Hypothalamus (tissue), 51 donors: ENCODE measurements around the gene CYBRD1.
"Not testable (repeated sequence)": the region's sequence is repeated elsewhere in the genome, so short reads cannot be mapped to it uniquely, and the experiment has no call there.

Experiments used
- DNase-seq, 51 donors: peaks; one replicate each; lab custom pipeline; 2025; lab: John Stamatoyannopoulos, UW

The CYBRD1 gene

DNA sequence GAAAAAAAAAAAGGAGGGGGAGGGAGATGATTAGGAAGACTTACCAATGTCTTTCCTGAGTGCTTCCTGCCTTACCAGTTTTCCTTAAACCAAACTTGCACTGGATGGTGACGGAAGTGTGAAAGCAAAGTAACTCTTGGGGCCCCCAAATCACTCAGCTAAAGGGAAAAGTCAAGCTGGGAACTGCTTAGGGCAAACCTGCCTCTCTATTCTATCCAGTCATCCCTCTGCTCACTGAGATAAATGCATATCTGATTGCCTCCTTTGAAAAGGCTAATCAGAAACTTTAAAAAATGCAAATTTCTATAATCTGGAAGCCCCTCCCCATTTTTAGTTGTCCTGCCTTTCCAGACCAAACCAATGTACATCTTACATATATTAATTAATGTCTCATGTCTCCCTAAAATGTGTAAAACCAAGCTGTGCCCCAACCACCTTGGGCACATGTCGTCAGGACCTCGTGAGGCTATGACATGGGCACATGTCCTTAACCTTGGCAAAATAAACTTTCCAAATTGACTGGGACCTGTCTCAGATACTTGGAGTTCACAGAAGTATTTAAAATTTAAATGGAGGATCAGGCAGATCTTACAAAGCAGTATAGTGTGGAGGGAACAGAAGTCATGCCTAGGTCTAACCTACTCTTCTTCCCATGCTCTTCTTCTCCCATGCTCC lies 7.2 kb upstream of the CYBRD1 start:
- no peak for DNase-seq

DNA sequence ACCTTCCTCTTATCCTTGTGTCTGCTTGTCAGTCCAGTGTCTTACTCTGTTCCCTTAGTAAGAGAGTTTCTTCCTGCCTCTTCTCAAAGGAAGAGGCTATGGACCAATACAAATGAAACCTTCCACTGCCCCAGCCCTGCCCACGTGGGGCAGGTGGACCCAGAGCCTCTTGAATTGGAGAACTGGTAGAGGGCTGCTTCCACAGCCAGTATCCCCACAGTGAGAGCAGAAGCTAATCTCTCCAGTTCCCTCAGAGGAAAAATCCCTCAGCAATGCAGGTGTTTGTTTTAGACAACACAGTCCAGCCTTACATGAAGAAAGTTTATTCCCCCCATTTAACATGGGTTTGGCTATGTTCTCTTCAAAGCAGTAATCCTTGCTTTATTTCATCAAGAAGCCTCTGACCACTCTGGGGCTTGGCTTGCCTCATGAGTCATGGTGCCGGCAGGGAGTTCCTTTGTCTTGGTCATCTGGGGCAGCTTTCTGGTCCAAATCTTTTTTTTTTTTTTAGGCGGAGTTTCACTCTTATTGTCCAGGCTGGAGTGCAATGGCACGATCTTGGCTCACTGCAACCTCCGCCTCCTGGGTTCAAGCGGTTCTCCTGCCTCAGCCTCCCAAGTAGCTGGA lies 6.5 kb upstream of the CYBRD1 start:
- DNase-seq, result no peak

DNA sequence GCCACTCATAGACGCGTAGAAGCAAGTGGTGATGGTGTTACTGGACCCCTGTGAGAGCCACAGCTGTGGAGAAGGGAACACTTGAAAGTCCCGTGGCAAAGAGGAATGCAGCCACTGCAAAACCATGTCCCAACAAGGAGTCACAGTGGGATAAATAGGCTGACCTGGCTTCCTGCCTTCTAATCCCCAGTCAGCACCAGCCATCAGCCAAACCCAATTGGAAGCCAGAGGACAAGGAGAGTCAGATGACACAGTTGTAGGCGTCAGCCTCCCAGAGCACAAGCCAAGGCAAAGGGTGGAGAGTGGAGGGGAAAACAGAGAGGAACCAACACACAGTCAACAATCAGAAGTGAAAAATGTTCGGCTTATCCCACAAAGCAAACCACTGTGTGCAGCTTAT lies 5.5 kb upstream of the CYBRD1 start:
- no peak for DNase-seq

DNA sequence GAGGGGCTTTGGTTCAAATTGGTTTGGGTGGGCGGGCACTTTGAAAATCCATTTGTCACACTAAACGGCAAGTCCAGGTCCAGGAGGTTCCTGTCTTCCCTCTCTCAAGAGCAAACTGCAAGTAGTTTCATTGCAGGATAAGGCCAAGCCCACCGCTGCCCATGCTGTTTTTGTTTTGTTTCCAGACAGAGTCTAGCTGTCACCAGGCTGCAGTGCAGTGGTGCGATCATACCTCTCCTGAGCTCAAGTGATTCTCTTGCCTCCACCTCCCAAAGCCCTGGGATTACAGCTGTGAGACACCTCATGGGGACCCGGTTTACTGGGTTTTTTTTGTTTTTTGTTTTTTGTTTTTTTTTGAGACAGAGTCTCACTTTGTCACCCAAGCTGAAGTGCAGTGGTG lies 1.8 kb upstream of the CYBRD1 start:
- DNase-seq, result no peak

DNA sequence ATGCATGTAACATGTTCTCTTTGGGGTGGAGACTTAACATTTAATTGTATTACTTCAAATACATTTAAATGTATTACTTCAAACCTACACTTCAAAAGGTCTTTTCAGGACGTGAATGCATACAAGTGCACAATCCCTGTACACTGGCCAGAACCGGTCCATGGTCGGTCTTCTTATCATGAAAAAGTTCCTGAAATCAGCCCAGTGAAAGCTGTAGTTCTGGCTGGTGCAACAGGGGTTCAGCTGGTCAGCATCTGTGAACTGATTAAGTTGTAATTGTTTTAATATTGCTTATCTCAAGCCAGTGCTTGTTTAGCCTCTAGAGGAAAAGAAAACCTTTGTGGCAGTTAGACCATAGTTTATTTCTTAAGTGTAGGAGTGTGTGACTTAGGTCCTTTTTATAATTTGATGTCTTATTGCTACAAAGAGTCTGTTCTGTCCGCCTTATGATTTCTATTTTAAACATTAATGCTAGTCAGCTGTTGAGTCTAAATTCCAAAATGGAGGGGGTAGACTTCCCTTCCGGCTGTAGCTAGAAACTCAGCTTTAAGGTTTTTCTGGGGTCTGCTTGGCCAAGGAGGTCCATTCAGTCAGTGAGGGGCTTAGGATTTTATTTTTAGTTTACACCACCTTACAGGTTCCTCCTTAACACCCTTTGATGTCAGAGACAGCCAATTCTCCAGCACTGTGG lies 768 bp upstream of the CYBRD1 start:
- peak in 1 of 51 donors; percentile 39 for DNase-seq

DNA sequence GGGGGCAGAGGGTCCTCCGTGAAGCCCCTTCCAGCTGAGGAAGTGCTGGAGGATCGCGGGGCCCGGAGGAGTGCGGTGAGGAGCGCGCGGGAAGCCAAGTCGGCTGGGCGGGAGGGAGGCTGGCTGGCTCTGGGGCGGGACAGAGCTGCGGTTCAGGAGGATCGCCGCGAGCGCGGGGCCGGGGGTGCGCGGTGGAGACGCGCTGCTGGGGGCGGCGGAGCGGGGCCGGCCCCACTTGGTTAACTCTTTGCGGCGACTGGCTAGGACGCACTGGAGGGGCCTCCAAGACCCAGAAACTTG lies 464 bp downstream of the CYBRD1 start:
- DNase-seq, result peak in 28 of 51 donors; percentile 16 to 82 (median 50)

DNA sequence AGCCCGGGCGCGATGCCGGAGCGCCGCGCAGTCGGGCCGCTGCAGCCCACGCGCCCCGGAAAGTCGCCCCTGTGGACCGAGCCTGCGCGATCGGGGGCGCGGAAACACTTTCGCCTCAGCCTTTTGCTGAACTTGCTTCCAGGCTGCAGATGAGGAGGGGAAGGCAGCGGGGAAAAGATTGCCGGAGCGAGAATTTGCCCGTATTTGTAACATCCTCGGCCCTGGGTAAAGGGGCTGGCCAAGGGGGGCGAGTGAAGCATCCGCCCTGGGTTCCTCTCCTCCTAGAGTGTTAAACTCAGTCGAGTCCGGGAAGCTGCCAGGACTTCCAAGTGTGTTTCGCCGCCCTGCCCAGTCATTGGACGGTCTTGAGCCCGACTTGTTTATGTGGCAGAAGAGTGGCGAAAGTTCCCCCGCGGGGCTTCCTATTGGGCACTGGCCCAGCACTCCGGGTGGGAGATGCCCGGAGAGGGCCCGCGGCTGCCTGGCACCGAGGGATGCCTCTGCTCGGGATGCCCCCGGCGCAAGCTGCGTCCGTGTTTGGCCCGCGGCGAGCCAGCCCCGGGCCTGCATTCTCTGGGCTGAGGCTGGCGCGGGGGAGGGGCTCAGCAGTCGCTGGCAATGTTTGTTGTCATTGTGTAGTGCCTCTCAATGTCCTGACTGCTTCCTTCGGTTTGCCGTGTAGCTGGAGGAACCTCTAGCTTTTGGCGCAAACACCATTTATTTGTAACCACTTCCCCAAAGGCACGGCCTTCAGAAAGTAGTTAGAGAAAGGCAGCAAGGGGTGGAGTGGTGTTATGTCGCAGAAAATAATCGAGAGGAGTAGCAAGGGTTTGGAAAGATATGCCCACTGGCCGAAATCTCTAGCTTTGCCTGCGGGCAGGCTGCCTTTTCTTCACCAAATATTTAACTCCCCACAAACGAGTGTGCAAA lies 1.1 kb downstream of the CYBRD1 start:
- peak; percentile 5 to 97 (median 75) for DNase-seq

DNA sequence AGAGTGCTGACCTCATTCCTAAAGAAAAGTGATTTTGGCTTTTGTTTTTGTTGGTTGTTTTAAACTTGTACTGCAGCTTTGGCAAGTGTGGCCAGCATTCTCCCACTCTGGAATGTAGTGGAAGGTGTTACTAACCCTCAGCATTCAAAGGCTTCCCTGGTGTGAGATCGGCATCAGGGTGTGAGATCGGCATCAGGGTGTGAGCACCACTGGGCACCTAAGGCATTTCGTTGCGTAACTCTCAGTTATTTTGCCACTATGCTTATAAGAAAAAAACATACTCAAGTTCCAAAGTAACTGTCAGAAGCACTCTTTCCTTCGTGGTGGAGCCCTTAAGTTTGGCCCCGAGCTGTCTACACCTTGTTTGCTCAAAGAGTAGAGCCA lies 1.7 kb downstream of the CYBRD1 start:
- DNase-seq, result no peak

DNA sequence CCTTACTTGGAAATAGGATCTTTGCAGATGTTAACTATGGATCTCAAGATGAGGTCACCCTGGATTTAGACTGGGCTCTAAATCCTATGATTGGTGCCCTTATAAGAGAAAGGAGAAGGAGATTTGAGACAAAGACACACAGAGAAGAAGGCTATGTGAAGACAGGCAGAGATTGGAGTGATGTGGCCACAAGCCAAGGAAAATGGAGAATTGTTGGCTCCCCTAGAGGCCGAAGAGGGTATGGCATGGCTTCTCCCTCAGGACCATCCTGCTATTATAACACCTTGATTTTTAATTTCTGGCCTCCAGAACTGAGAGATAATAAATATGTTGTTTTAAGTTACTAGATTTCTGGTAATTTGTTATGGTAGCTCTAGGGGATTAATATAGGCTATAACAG lies 7.6 kb downstream of the CYBRD1 start:
- no peak for DNase-seq

DNA sequence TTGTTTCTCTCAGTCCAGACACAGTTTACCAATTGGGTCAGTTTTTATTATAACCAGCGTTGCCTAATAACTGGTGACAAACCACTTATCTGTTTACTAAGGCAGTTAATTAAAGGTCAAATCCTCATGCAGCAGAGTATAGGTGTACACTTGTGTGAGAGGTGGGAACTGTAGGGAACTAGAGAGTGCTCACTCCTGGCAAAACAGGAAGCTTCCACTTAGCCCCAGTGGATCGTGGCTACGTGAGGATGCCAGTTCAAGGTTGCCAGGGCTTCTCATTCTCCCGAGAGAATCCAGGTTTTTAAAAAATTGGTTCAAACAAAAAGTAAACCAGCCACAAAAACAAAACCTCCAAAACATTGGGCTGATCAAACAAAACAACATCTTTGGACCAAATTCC lies 8.1 kb downstream of the CYBRD1 start:
- DNase-seq, result no peak

DNA sequence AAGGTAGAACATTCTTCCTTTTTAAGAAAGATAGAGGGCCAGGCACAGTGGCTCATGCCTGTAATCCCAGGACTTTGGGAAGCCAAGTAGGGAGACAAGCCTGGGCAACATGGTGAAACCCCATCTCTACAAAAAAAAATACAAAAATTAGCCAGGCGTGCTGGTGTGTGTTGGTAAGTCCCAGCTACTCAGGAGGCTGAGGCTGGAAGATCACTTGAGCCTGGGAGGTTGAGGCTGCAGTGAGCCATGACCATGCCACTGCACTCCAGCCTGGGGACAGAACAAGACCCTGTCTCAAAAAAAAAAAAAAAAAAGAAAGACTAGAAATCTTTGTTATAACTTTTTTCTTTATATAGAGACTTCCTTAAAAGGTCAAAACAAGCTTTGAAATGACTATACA lies 8.6 kb downstream of the CYBRD1 start:
- DNase-seq, result not testable (repeated sequence)

DNA sequence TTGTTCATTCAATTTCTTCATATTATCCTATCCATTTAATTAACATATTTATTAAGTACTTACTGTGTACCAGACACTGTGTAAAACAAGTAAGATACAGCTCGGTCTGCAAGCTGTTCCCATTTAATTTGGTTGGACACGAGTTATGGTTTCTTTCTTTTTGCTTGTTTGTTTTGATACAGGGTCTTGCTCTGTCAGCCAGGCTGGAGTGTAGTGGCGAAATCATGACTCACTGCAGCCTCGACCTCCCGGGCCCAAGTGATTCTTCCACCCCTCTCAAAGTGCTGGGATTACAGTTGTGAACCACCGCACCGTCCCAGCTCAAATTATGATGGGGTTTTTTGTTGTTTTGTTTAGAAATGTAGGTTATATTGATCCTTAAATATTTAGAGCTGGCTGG lies 9.0 kb downstream of the CYBRD1 start:
- peak in 6 of 51 donors; percentile 3 to 19 (median 10) for DNase-seq

DNA sequence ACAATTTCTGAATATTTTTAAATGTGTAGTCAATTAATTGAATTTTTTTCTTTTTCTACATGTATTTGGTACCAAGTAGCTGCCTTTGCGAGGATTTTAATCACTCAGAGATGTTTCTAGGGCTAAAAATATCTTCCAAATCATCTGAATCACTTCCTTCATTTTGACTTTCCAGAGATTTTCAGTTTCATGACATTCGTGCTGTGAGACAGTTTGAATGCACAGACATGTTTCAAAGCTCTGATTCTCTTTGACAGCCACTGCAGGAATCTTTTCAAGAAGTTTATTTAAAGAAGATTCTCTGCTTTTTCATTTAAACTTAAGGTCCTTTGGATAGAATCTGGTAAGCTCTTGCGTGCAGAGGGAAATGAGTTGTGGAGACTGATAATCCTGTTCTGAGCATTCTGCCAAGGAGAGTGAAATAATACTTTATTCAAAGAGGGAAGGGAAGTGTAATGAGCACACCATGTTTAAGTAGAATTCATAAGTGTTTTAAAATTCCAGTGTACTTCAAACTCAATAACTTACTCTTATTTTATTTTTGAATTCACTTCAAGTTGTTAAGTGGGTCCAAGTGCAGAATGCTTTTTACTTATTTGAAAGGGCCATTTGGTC lies 9.7 kb downstream of the CYBRD1 start:
- no peak for DNase-seq

DNA sequence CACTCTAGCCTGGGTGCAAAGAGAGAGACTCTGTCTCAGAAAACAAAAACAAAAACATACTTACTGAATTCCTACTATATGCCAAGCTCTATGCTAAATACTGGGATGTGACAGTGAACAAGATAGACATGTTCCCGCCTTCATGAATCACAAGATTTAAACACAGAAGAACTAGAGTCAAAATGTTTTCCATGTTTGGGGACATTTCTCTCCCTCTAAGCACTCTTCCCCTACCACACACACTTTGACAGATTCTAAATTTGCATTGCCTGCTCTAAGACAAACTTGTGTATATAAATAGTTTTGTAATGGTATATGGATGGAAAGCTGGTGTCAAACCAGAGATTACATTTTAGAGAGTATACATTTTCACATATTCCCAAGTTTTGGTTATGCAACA lies 11.1 kb downstream of the CYBRD1 start:
- no peak for DNase-seq

DNA sequence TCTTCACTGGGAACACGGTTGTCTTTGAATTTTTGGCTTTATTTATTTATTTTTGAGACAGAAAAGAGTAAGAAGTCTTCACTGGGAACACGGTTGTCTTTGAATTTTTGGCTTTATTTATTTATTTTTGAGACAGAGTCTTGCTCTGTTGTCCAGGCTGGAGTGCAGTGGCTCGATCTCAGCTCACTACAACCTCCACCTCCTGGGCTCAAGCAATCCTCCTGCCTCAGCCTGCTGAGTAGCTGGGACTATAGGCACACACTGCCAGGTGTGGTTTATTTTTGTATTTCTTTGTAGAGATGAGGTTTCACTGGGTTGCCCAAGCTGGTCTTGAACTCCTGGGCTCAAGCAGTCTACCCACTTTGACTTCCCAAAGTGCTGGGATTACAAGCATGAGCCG lies 13.3 kb downstream of the CYBRD1 start:
- DNase-seq, result not testable (repeated sequence)

DNA sequence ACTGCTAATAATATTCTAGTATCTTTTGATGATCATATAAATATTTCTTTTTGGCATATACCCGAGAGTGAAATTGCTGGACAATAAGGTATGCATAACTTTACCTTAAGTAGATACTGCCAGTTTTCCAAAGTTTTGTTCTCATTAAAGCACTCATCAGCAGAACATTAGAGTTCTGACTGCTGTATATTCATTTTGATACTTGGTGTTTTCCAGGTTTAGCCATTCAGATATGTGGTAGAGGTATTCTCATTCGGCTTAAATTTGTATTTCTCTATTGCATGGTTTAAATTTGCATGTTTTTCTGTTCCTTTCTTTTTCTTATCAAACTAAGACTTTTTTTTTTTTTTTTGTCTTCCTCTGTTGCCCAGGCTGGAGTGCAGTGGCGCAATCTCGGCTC lies 18.2 kb downstream of the CYBRD1 start:
- no peak for DNase-seq

DNA sequence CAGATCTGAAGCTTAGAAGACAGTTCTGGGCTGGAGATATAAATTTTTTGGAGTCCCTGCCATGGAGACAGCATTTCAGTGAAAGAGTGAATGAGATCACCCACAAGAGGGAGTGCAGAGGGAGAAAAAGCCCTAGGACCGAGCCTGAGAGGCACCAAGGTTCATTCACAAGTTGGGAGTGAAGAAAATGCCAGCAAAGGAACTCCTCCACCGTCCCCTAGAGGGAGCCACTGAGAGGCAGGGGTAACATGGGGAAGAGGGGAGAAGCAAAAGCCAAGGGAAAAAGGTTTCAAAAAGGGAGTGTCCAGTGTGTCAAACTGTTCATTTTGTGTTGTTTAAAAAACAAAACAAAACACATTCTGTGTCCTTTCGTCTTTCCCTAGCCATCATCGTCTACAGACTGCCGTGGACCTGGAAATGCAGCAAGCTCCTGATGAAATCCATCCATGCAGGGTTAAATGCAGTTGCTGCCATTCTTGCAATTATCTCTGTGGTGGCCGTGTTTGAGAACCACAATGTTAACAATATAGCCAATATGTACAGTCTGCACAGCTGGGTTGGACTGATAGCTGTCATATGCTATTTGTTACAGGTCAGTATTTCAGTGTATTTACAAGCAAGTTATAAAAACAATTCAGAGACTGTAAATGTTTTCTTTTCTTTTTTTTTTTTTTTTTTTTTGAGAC lies 19.1 kb downstream of the CYBRD1 start:
- no peak for DNase-seq

DNA sequence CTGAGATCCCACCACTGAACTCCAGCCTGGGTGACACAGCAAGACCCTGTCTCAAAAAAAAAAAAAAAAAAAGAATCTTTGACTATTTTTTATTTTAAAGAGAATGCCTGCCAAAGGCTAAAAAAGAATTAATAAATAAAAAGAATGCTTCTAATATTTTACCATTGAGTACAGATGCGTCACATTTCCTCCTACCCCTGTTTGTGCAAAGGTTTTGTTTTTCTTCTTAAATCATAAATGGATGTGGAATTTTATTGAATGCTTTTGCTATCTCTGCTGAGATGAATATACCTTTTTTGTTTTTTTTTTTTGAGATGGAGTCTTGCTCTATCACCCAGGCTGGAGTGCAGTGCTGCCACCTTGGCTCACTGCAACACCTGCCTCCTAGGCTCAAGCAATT lies 22.8 kb downstream of the CYBRD1 start:
- no peak for DNase-seq

DNA sequence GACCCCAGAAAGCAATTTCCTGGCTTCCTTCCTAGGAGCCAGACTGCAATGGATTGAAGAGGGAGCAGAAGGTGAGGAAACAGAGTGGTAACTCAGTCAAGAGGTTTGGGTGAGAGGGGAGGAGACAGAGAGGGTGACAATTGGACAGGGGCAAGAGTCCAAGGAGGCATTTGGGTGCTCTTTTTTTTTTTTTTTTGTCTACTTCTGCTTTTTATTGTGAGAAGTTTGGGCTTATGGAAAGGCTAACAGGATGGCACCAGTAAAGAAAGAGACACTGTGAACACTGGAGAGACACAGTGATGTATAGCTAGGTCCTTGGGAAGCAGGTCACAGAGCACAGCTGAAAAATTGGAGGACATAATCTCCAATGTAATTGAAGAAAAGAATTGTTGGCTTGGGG lies 25.0 kb downstream of the CYBRD1 start:
- no peak for DNase-seq

DNA sequence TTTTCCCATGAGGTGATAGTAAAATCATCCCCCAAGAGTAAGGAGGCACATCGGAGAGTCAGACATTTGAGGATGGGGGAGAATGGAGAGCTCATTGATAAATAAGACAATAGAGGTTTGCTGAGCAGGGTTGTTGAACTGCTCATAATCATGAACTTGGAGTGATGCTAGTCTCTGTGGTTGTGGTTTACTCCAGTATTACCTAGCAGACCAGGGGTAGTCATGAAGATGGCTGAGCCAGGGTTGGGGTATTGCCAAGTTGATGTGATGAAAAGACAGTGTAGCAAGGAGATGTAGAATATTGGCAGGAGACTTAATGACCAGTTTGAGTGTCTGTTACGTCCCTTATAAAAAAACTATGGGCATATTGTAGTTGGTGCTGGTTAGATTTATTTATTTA lies 25.4 kb downstream of the CYBRD1 start:
- no peak for DNase-seq
